Measurements from ENCODE around the gene HENMT1.

HENMT1 gene

GRCh38 chr1:108598340-108598739, 62.6 kb downstream of the HENMT1 start:
- TF ChIP-seq CTCF (IDR thresholded peaks at IDR 0.05): no peak

Data from LNCAP (cell line).